Measurements from ENCODE around the gene JAM2. TPM values are rescaled to one million over a fixed set of nuclear protein-coding genes. Genes with fewer than 3 reads are reported as not detected.

The JAM2 gene
- total RNA-seq, 4 donors from 2014 or later = 27.6 to 85.5 (median 35.1) TPM

DNA sequence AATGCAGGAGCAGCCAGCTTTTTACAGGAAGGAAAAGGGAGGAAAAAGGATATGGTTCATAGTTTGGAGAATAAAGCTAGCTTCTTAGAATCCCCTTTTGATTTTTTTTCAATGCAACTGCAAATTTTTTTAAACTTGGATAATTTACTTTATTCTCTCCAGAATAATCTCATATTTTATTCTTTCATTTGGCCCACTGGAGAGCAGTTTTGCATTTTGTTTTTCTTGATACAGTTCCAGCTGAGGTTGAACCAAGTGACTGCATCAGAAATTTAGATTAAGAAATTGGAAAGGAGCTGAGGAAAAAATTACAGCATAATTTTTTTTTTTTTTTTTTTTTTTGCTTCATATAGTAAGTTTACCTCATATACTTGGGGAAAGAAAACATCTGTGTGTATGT, 118.5 kb downstream of the JAM2 start:
- Histone ChIP-seq H3K27me3 (no peaks in the 10 kb centered on the region), H3K4me3 (no peak overlapping the region), H3K27ac (peak overlapping the region in 1 of 2 donors; percentile 57), H3K9me3 (no peaks in the 10 kb centered on the region), H3K36me3 (no peaks in the 10 kb centered on the region), H3K4me1 (no peaks in the 10 kb centered on the region)
- no peak for TF ChIP-seq CTCF (IDR thresholded peaks at IDR 0.05)
- no peak for TF ChIP-seq POLR2A (IDR thresholded peaks at IDR 0.05)
- intact Hi-C loops (cut with DNase I; ENCODE audit: low total_unique reads) = loop anchor here (2.0 kb wide), 1 partner anchor 35 kb away; no protein-coding TSS in a partner anchor
- DNase-seq = no peak

DNA sequence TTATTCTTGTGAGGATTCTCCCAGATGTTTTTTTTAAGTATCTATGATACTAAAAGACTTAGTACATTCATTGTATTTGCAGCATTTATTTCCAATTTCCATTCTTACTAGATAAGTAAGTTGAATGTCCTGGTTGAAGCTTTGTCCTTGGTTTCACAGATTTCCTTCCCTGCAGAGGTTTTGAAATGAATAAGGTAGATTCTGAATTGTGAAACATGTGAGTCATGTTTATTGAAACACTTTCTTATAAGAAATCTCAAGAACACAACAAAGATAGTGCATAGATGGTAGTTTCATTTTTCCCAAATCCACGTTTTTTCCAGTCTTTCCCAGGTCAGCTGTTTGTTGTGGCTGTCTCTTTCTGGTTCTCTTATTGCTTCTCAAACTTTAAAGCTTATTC, 120.5 kb downstream of the JAM2 start:
- intact Hi-C loops (cut with DNase I; ENCODE audit: low total_unique reads) = no loop called here
- TF ChIP-seq CTCF (IDR thresholded peaks at IDR 0.05) = no peak
- TF ChIP-seq POLR2A (IDR thresholded peaks at IDR 0.05) = no peak
- Histone ChIP-seq H3K4me1 (no peaks in the 10 kb centered on the region), H3K27me3 (no peaks in the 10 kb centered on the region), H3K36me3 (no peaks in the 10 kb centered on the region), H3K27ac (no peak overlapping the region), H3K4me3 (no peak overlapping the region), H3K9me3 (no peaks in the 10 kb centered on the region)
- no peak for DNase-seq

GRCh38 chr21:25760061-25760460, 121.0 kb downstream of the JAM2 start:
- Histone ChIP-seq H3K4me3 (no peak overlapping the region), H3K9me3 (no peaks in the 10 kb centered on the region), H3K27ac (no peak overlapping the region), H3K4me1 (no peaks in the 10 kb centered on the region), H3K27me3 (no peaks in the 10 kb centered on the region), H3K36me3 (no peaks in the 10 kb centered on the region)
- no peak for TF ChIP-seq POLR2A (IDR thresholded peaks at IDR 0.05)
- TF ChIP-seq CTCF (IDR thresholded peaks at IDR 0.05) = no peak
- no peak for DNase-seq
- intact Hi-C loops (cut with DNase I; ENCODE audit: low total_unique reads) = no loop called here

DNA sequence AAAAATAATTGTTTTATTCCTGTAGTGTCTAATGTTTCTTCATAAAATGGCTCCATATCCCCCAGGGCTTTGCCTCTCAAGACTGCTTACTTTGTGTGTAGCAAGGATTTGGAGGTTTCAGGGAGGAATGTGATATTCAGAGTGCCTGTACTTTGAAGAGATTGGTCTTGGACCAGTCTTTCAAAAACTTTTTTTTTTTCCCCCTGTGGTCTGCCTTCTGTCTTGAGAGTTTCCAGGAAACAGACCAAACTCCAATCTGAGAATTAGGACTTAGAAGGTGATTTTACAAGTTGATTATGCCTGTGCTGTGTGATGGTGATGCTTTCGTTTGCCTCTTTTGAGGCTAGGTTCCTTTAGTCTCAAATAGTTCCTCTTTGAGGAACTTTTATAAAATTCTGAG, 121.6 kb downstream of the JAM2 start:
- Histone ChIP-seq H3K4me1 (no peaks in the 10 kb centered on the region), H3K36me3 (no peaks in the 10 kb centered on the region), H3K4me3 (no peak overlapping the region), H3K27me3 (no peaks in the 10 kb centered on the region), H3K9me3 (no peaks in the 10 kb centered on the region), H3K27ac (no peak overlapping the region)
- DNase-seq = no peak
- TF ChIP-seq CTCF (IDR thresholded peaks at IDR 0.05) (no peak), POLR2A (IDR thresholded peaks at IDR 0.05) (no peak)
- intact Hi-C loops (cut with DNase I; ENCODE audit: low total_unique reads) = no loop called here

GRCh38 chr21:25764065-25764464, 125.0 kb downstream of the JAM2 start:
- Histone ChIP-seq H3K4me3 (no peak overlapping the region), H3K27me3 (no peaks in the 10 kb centered on the region), H3K9me3 (no peaks in the 10 kb centered on the region), H3K4me1 (no peaks in the 10 kb centered on the region), H3K36me3 (no peaks in the 10 kb centered on the region), H3K27ac (no peak overlapping the region)
- DNase-seq = no peak
- TF ChIP-seq CTCF (IDR thresholded peaks at IDR 0.05) (no peak), POLR2A (IDR thresholded peaks at IDR 0.05) (no peak)
- intact Hi-C loops (cut with DNase I; ENCODE audit: low total_unique reads) = no loop called here

Other genes with a start within 250 kb of the JAM2 start
- gene MRPL39, start 31.8 kb upstream of the JAM2 start, total RNA-seq = 10 to 100 TPM; 10.3 to 55.1 (median 21.6) TPM
- 100 to 1,000 TPM in 1 of 4 donors, 10 to 100 TPM in 3; 15.9 to 108 (median 76.2) TPM for gene ATP5PF, start 95.6 kb downstream of the JAM2 start, total RNA-seq
- gene GABPA, start 95.7 kb downstream of the JAM2 start, total RNA-seq = 10 to 100 TPM in 3 of 4 donors, 1 to 10 TPM in 1; 8.2 to 94.4 (median 44.6) TPM